Measurements from ENCODE around the gene UBR1. TPM values are rescaled to one million over a fixed set of nuclear protein-coding genes. Genes with fewer than 3 reads are reported as not detected.

UBR1 gene
- total and polyA plus RNA-seq, 2 donors (not counting 1 experiment from before 2014, with no cell fraction given): 18.2 to 45.6 TPM

DNA sequence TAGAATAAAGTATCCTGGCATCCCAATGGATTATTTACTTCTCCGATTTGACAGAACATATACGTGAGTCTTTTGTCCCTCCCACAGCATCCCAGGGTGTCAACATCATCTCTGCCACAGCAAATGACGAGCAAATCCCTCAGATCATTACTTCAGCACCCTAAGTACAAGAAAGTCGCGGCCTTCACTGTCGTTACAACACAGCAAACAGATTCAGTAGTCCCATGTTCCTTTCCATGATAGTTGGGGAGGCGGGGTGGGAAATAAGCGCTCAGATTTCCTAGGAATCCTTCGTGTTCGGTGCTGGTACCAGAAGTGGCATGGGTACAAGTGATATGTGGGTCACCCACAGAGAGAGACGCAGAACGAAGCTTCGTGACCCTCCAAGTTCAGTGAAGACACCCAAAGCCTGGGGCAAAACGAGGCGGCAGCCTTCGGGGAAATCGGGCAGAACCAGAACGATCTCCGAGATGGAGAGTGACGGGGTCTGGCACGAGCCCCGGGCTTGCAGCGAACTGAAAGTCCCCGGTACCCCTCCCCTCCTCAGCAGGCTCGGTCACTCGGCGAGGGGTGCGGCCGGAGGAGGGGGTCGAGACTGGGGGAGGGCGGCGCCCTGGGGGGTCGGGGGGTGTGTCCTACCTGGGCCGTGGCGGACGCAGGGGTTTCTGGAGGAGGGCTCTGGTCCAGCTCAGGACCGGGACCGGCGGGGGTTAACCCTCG is 185.9 kb downstream of the UBR1 start:
- Histone ChIP-seq H2AFZ (ENCODE audit: low read length) (peak overlapping the region; percentile 52), H4K20me1 (ENCODE audit: control insufficient read depth, extremely low read depth, insufficient read depth, low read length) (no peaks in the 10 kb centered on the region), H3K27me3 (ENCODE audit: control insufficient read depth, insufficient read depth, low read length) (no peaks in the 10 kb centered on the region), H3K36me3 (ENCODE audit: control insufficient read depth, insufficient read depth, low read length) (no peaks in the 10 kb centered on the region), H3K9me3 (ENCODE audit: control insufficient read depth, insufficient read depth, low read depth, low read length) (no peaks in the 10 kb centered on the region), H3K4me2 (ENCODE audit: extremely low read depth, insufficient read depth, low read length) (peak overlapping the region; percentile 80), H3K27ac (ENCODE audit: insufficient read depth, low read length) (peak overlapping the region; percentile 23), H3K79me2 (ENCODE audit: control insufficient read depth, insufficient read depth, low read length) (peaks cover 11% of the 10 kb centered on the region), H3K4me3 (replicated peaks in 1 of 4; ENCODE audit: control extremely low read depth in 1 of 4, insufficient read depth in 1 of 4, low read depth in 3 of 4, low read length in 4 of 4) (peak overlapping the region; percentile 53 to 84 (median 68)), H3K4me1 (ENCODE audit: control insufficient read depth, extremely low read depth, insufficient read depth, low read length) (peaks cover 2% of the 10 kb centered on the region), H3K9ac (ENCODE audit: insufficient read depth, low read length) (peak overlapping the region; percentile 63)
- TF ChIP-seq, protein P1, sequence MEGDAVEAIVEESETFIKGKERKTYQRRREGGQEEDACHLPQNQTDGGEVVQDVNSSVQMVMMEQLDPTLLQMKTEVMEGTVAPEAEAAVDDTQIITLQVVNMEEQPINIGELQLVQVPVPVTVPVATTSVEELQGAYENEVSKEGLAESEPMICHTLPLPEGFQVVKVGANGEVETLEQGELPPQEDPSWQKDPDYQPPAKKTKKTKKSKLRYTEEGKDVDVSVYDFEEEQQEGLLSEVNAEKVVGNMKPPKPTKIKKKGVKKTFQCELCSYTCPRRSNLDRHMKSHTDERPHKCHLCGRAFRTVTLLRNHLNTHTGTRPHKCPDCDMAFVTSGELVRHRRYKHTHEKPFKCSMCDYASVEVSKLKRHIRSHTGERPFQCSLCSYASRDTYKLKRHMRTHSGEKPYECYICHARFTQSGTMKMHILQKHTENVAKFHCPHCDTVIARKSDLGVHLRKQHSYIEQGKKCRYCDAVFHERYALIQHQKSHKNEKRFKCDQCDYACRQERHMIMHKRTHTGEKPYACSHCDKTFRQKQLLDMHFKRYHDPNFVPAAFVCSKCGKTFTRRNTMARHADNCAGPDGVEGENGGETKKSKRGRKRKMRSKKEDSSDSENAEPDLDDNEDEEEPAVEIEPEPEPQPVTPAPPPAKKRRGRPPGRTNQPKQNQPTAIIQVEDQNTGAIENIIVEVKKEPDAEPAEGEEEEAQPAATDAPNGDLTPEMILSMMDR (conservative IDR thresholded peaks at IDR 0.05 in 1 of 2, IDR thresholded peaks at IDR 0.05 in 1 of 2; ENCODE audit: low read depth in 1 of 2, low read length in 2 of 2): no peak
- no peak for TF ChIP-seq EZH2 (IDR thresholded peaks at IDR 0.05; ENCODE audit: low read length, missing control alignments)
- peak; percentile 23 to 53 for DNase-seq (ENCODE audit: low read depth in 2 of 2)

DNA sequence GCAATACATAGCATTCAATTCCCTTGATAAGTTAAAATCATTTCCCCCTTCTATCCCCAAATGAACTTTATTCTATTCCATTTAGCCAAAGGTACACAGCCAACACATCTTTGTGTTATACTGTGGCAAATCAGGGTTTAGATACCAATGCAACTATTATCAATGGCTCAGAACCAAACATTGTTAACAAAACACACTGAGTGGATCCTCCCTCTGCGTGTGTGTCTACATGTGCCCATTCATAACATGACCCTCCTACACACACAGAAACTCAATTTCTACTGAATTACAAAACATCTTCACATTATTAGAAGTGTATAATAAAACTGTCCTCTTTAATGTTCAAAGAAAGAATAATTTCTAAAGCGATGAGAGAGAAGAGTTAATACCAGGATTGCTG is 186.5 kb downstream of the UBR1 start:
- Histone ChIP-seq H4K20me1 (ENCODE audit: control insufficient read depth, extremely low read depth, insufficient read depth, low read length) (no peaks in the 10 kb centered on the region), H3K4me3 (replicated peaks in 1 of 4; ENCODE audit: control extremely low read depth in 1 of 4, insufficient read depth in 1 of 4, low read depth in 3 of 4, low read length in 4 of 4) (peak overlapping the region; percentile 53 to 84 (median 68)), H3K27me3 (ENCODE audit: control insufficient read depth, insufficient read depth, low read length) (no peaks in the 10 kb centered on the region), H3K4me1 (ENCODE audit: control insufficient read depth, extremely low read depth, insufficient read depth, low read length) (peaks cover 2% of the 10 kb centered on the region), H3K79me2 (ENCODE audit: control insufficient read depth, insufficient read depth, low read length) (peaks cover 11% of the 10 kb centered on the region), H3K4me2 (ENCODE audit: extremely low read depth, insufficient read depth, low read length) (peak overlapping the region; percentile 80), H3K36me3 (ENCODE audit: control insufficient read depth, insufficient read depth, low read length) (no peaks in the 10 kb centered on the region), H2AFZ (ENCODE audit: low read length) (no peak overlapping the region), H3K9ac (ENCODE audit: insufficient read depth, low read length) (no peak overlapping the region), H3K9me3 (ENCODE audit: control insufficient read depth, insufficient read depth, low read depth, low read length) (no peaks in the 10 kb centered on the region), H3K27ac (ENCODE audit: insufficient read depth, low read length) (no peak overlapping the region)
- no peak for DNase-seq (ENCODE audit: low read depth in 2 of 2)
- TF ChIP-seq EZH2 (IDR thresholded peaks at IDR 0.05; ENCODE audit: low read length, missing control alignments): no peak
- TF ChIP-seq, protein P1 (conservative IDR thresholded peaks at IDR 0.05 in 1 of 2, IDR thresholded peaks at IDR 0.05 in 1 of 2; ENCODE audit: low read depth in 1 of 2, low read length in 2 of 2): no peak

DNA sequence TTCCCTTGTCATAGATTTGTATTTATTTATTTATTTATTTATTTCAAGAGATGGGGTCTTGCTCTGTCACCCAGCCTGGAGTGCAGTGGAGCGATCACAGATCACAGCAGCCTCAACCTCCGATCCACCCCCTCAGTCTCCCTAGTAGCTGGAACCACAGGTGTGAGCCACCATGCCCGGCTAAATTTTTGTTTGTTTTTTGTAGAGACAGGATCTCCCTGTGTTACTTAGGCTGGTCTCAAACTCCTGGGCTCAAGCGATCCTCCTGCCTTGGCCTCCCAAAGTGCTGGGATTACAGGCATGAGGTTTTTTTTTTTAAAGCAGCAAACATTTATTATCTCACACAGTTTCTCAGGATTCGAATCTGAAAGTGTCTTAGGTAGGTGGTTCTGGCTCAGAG is 187.8 kb downstream of the UBR1 start:
- TF ChIP-seq EZH2 (IDR thresholded peaks at IDR 0.05; ENCODE audit: low read length, missing control alignments): no peak
- TF ChIP-seq, protein P1 (conservative IDR thresholded peaks at IDR 0.05 in 1 of 2, IDR thresholded peaks at IDR 0.05 in 1 of 2; ENCODE audit: low read depth in 1 of 2, low read length in 2 of 2): no peak
- H3K4me3 ChIP-seq (replicated peaks in 1 of 4; ENCODE audit: control extremely low read depth in 1 of 4, insufficient read depth in 1 of 4, low read depth in 3 of 4, low read length in 4 of 4): no peak overlapping the region
- no peaks in the 10 kb centered on the region for H3K9me3 ChIP-seq (ENCODE audit: control insufficient read depth, insufficient read depth, low read depth, low read length)
- H2AFZ ChIP-seq (ENCODE audit: low read length): no peak overlapping the region
- H4K20me1 ChIP-seq (ENCODE audit: control insufficient read depth, extremely low read depth, insufficient read depth, low read length): no peaks in the 10 kb centered on the region
- H3K27me3 ChIP-seq (ENCODE audit: control insufficient read depth, insufficient read depth, low read length): no peaks in the 10 kb centered on the region
- H3K4me1 ChIP-seq (ENCODE audit: control insufficient read depth, extremely low read depth, insufficient read depth, low read length): peaks cover 2% of the 10 kb centered on the region
- peaks cover 11% of the 10 kb centered on the region for H3K79me2 ChIP-seq (ENCODE audit: control insufficient read depth, insufficient read depth, low read length)
- no peak overlapping the region for H3K4me2 ChIP-seq (ENCODE audit: extremely low read depth, insufficient read depth, low read length)
- H3K9ac ChIP-seq (ENCODE audit: insufficient read depth, low read length): no peak overlapping the region
- no peaks in the 10 kb centered on the region for H3K36me3 ChIP-seq (ENCODE audit: control insufficient read depth, insufficient read depth, low read length)
- H3K27ac ChIP-seq (ENCODE audit: insufficient read depth, low read length): no peak overlapping the region
- no peak for DNase-seq (ENCODE audit: low read depth in 2 of 2)
